Testis (tissue), 3 donors: ENCODE data around the gene ANXA2. TPM values are rescaled to one million over a fixed set of nuclear protein-coding genes. Genes with fewer than 3 reads are reported as not detected.
"Not testable (repeated sequence)": the region's sequence is repeated elsewhere in the genome, so short reads cannot be mapped to it uniquely, and the experiment has no call there.

ENCODE experiments used
- DNase-seq: peaks from one replicate; pipeline ENCODE4 v3.0.0-alpha.2; 2019
- H3K27ac ChIP-seq, 2 donors: fragments of 200-600 bp; sonication (generic); one replicate each; pipeline ENCODE4 v1.5.1; 2019
- H3K27me3 ChIP-seq: fragments of 200-600 bp; sonication (generic); one replicate; pipeline ENCODE4 v1.5.1; 2019
- H3K36me3 ChIP-seq: fragments of 200-600 bp; sonication (generic); one replicate; pipeline ENCODE4 v1.5.1; 2017; ENCODE audit warnings: low read depth; ENCODE audit errors: missing control alignments
- H3K4me1 ChIP-seq: fragments of 200-600 bp; sonication (generic); one replicate; pipeline ENCODE4 v1.5.1; 2019
- H3K4me3 ChIP-seq, 2 donors: fragments of 200-600 bp; sonication (generic); one replicate each; pipeline ENCODE4 v1.5.1; 2017 to 2019
- H3K9me3 ChIP-seq: fragments of 200-600 bp; sonication (generic); one replicate; pipeline ENCODE4 v1.5.1; 2017
- POLR2A ChIP-seq: fragments of 450-650 bp; IDR thresholded peaks from one replicate; pipeline ENCODE4 v1.6.1; 2017; ENCODE audit warnings: antibody characterized with exemption, mild to moderate bottlenecking, moderate library complexity
- WGBS, 2 donors: methylation state at CpG; one replicate each; pipeline ENCODE4 v1.1.5; 2018; 5-methylcytosine and 5-hydroxymethylcytosine counted together
- intact Hi-C: fragments of 100-400 bp; cut with DNase I; formaldehyde crosslinking; loops from one replicate; pipeline ENCODE4 v1.15.1; 2023; ENCODE audit warnings: low total_unique reads
- polyA plus RNA-seq: library from polyadenylated mRNA; stranded (reverse); fragments of 350-450 nt; fragmentation: Illumina TruSeq; extraction: RNeasy Lipid Tissue Mini Kit (QIAGEN cat#74804); gene quantifications from one replicate; pipeline ENCODE4 v1.2.3, GENCODE V29; 2014; ENCODE audit warnings: low read depth, low replicate concordance; ENCODE audit not compliant: insufficient read depth
- total RNA-seq, 2 donors: library from RNA; depleted of rRNA; stranded (reverse); fragments of >200 nt; gene quantifications; one replicate each; pipeline ENCODE4 v1.2.3, GENCODE V29; 2016
- TF ChIP-seq, protein P1 (sequence below), 3 experiments: fragments of 450-650 bp in 2 of 3; fragments of 200-600 bp in 1 of 3; sonication (generic) in 1 of 3; IDR thresholded peaks; one replicate each; pipeline ENCODE4 v1.5.1; 2016 to 2019; ENCODE audit warnings: antibody characterized with exemption in 3 of 3, mild to moderate bottlenecking in 2 of 3, moderate library complexity in 1 of 3

The ANXA2 gene
- total and polyA plus RNA-seq, 3 donors from 2014 or later: 199 to 388 (median 226) TPM

DNA sequence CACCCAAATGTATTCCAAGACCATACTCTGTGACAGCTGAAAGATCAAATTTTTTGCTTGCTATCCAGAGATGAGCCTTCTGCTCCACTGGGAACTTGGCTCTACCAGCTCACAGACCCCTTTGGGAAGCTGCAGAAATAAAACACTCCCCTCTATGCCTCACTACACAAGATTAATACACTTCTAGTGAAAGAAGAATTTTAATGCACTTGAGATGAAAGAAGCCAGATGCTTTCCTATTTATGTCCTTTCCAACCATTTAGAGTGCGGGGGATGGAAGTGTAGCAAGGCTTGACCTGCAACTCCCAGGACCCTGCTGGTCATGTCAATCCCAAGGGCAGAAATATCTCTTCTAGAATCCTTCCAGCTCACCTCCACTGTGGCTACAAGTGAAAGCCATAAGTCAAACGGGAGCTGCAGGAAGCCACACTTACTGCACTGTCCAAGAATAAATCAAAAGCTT lies 34.7 kb downstream of the ANXA2 start:
- H3K4me1 ChIP-seq: peaks cover 15% of the 10 kb centered on the region

DNA sequence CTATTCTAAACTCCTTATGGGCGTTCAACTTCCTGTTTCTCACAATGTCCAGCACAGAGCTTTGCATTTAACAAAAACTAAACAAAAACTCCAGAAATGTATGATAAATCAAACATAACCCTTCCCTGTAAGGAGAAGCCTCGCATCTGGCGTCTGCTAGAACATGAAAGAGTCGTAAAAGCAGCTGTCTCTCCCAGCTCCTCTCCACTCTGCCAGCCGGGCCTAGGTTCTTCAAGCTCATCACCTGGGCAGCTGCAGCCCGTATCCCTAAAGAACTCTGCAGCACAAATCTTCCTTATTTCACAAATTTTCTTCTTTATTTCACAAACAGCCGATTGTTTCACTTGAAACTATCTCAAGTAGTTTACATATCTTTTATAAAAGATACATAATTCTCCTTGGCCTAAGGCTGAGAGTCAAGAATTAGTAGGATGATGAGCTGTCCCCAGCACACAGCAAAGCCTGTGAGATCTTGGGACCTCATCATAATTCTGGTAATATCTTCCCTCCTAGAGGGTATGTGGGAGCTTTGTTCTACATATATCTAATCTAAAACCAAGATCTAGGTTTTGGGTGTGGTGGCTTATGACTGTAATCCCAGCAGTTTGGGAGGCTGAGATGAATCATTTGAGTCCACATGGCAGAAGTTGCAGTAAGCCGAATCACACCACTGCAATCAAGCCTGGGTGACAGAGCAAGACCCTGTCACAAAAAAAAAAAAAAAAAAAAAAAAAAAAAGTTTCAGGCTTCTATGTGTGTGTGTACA lies 35.3 kb downstream of the ANXA2 start:
- Histone ChIP-seq H3K36me3 (no peaks in the 10 kb centered on the region), H3K4me1 (peaks cover 15% of the 10 kb centered on the region), H3K9me3 (no peaks in the 10 kb centered on the region), H3K27me3 (no peaks in the 10 kb centered on the region), H3K4me3 (no peak overlapping the region), H3K27ac (peak overlapping the region in 1 of 2 donors; percentile 24)
- 65 to 67% methylated on average over 8 of the region's 8 CpGs for WGBS, 2 donors
- no peak for DNase-seq
- no peak for TF ChIP-seq POLR2A
- TF ChIP-seq, protein P1, sequence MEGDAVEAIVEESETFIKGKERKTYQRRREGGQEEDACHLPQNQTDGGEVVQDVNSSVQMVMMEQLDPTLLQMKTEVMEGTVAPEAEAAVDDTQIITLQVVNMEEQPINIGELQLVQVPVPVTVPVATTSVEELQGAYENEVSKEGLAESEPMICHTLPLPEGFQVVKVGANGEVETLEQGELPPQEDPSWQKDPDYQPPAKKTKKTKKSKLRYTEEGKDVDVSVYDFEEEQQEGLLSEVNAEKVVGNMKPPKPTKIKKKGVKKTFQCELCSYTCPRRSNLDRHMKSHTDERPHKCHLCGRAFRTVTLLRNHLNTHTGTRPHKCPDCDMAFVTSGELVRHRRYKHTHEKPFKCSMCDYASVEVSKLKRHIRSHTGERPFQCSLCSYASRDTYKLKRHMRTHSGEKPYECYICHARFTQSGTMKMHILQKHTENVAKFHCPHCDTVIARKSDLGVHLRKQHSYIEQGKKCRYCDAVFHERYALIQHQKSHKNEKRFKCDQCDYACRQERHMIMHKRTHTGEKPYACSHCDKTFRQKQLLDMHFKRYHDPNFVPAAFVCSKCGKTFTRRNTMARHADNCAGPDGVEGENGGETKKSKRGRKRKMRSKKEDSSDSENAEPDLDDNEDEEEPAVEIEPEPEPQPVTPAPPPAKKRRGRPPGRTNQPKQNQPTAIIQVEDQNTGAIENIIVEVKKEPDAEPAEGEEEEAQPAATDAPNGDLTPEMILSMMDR (IDR thresholded peaks at IDR 0.05): no peak
- intact Hi-C loops: loop anchor here (5.0 kb wide), 1 partner anchor 80 kb away; no protein-coding TSS in a partner anchor

More for the DNA sequence above, 34.7 kb downstream of the ANXA2 start:
- H3K9me3 ChIP-seq: no peaks in the 10 kb centered on the region
- H3K27me3 ChIP-seq: no peaks in the 10 kb centered on the region
- intact Hi-C loops: loop anchor here (5.0 kb wide), 1 partner anchor 79 kb away; no protein-coding TSS in a partner anchor
- 43 to 57% methylated on average over 2 of the region's 2 CpGs for WGBS, 2 donors
- H3K27ac ChIP-seq: peak overlapping the region in 1 of 2 donors; percentile 24
- DNase-seq: no peak
- H3K4me3 ChIP-seq: no peak overlapping the region
- TF ChIP-seq POLR2A: no peak
- TF ChIP-seq, protein P1 (IDR thresholded peaks at IDR 0.05): no peak
- no peaks in the 10 kb centered on the region for H3K36me3 ChIP-seq

DNA sequence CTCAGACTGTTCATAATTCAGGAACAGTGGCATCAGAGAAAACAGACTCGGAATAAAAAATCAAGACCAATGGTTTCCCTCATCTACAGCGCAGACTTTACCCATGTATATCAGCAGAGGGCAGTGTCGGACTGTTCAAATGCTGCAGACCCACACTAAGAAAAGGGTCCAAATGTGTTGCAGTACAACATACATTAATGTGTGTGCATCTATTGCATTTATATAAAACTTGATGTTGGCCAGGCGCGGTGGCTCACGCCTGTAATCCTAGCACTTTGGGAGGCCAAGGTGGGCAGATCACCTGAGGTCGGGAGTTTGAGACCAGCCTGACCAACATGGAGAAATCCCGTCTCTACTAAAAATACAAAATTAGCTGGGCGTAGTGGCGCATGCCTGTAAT lies 38.0 kb downstream of the ANXA2 start:
- intact Hi-C loops: loop anchor here (5.0 kb wide), 1 partner anchor 83 kb away; no protein-coding TSS in a partner anchor
- H3K27me3 ChIP-seq, H3K36me3 ChIP-seq, H3K27ac ChIP-seq, H3K4me3 ChIP-seq, H3K9me3 ChIP-seq: not testable (repeated sequence)
- peaks cover 15% of the 10 kb centered on the region for H3K4me1 ChIP-seq
- peak; percentile 67 for DNase-seq
- 63 to 75% methylated on average over 10 of the region's 10 CpGs for whole genome bisulfite sequencing, 2 donors
- TF ChIP-seq, protein P1 (IDR thresholded peaks at IDR 0.05): peak; percentile 34 to 78 (median 63)

DNA sequence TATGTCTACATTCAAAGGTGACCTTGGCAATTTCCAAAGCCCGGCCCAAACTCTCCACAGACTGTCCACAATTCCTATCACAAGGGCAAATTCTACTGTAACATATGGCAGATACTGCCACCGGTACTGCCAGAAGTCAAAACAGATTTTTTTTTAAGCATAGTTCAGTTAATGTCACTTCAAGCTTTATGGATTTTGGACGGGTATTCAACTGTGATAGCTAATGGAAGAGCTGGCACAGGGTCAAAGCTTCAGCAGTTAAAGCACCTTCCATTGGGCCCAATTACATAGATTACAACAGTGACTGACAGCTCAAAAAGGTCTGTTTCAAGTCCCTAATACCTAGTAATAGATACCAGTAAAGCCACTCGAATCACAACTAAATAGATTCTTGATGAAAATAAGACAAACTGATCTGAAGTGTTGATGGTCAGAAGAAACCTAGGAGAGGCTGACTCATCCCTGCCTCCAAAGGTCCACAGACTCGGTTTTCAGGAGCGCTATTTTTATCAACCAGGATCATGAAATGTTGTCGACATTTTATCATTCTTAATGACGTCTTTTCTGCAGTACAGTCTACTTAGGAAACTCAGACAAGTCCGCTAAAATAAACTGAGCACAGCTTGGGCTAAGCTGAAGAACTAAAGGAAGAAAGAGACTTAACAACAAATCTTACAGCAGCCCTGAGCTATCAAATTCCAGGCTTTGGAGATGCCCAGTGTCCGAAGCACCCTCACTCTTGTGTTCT lies 38.7 kb downstream of the ANXA2 start:
- Histone ChIP-seq H3K27me3 (no peaks in the 10 kb centered on the region), H3K4me1 (peaks cover 15% of the 10 kb centered on the region), H3K9me3 (no peaks in the 10 kb centered on the region), H3K4me3 (no peak overlapping the region), H3K27ac (no peak overlapping the region), H3K36me3 (no peaks in the 10 kb centered on the region)
- TF ChIP-seq, protein P1 (IDR thresholded peaks at IDR 0.05): no peak
- no peak for TF ChIP-seq POLR2A
- WGBS, 2 donors: 61 to 71% methylated on average over 10 of the region's 10 CpGs
- no peak for DNase-seq
- intact Hi-C loops: no loop called here
